Activated CD4-positive, alpha-beta T cell treated with anti-CD3 and anti-CD28 coated beads, Interleukin-2, amount 10 ng/mL, durations not matched to agents 24 days and 14 days (primary cell): ENCODE data around the gene ACSL1. TPM values are rescaled to one million over a fixed set of nuclear protein-coding genes. Genes with fewer than 3 reads are reported as not detected.

Experiments used
- DNase-seq: peaks from one replicate; pipeline ENCODE4 v3.0.0; 2022
- H3K27ac Mint-ChIP-seq: one replicate; pipeline ENCODE4 v1.8.0; 2022; ENCODE audit warnings: mild to moderate bottlenecking, mixed read lengths
- H3K27me3 Mint-ChIP-seq: one replicate; pipeline ENCODE4 v1.8.0; 2022; ENCODE audit warnings: mixed read lengths
- H3K36me3 Mint-ChIP-seq: one replicate; pipeline ENCODE4 v1.8.0; 2022; ENCODE audit warnings: low read depth, mild to moderate bottlenecking, mixed read lengths
- H3K4me1 Mint-ChIP-seq: one replicate; pipeline ENCODE4 v1.8.0; 2021; ENCODE audit warnings: mixed read lengths
- H3K4me3 Mint-ChIP-seq: one replicate; pipeline ENCODE4 v1.8.0; 2022; ENCODE audit warnings: mild to moderate bottlenecking, moderate library complexity, mixed read lengths
- H3K9me3 Mint-ChIP-seq: one replicate; pipeline ENCODE4 v1.8.0; 2021; ENCODE audit warnings: mixed read lengths
- intact Hi-C: fragments of 100-400 bp; cut with micrococcal nuclease; formaldehyde crosslinking; loops from one replicate; pipeline ENCODE4 v1.15.1; 2023
- total RNA-seq: library from RNA; stranded (reverse); gene quantifications from 2 replicates; pipeline ENCODE4 v1.2.3, GENCODE V29; 2022

The ACSL1 gene
- total RNA-seq, 1 donor from 2014 or later: 41.7 TPM

DNA sequence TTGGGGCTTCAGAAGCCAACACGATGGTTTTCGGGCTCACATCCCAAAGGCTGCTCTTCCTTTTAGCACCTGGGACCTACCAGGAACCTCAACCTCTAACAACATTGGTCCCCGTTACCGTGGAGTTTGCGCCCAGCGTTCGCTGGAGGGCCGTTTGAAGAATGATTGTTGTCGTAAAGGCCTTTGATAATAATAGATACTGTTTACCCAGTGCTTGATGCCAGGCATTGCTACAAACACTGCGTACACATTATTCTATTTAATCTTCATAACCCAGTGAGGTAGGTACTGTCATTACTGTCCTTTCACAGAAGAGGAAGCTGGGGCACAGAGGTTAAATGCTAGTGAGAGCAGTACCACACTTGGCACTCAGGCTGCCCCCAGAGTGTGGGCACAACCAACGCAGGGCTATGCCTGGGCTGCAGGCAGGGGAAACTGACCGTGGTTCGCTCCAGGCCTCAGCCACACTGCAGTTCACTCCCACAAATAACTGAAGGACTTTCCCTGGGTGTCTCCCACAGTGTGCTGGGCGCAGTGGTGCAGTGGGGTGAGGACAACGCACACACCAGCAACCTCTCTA lies 1.0 kb upstream of the ACSL1 start:
- DNase-seq: peak; percentile 63
- no peaks in the 10 kb centered on the region for H3K9me3 Mint-ChIP-seq
- H3K4me3 Mint-ChIP-seq: peak overlapping the region; percentile 94
- peaks cover 11% of the 10 kb centered on the region for H3K27me3 Mint-ChIP-seq
- H3K4me1 Mint-ChIP-seq: peaks cover 32% of the 10 kb centered on the region
- intact Hi-C loops: loop anchor here (1.0 to 10.0 kb wide), 10 partner anchors 25 to 1322 kb away; partner anchors contain the start of genes ANKRD37, CENPU, CFAP97 and ING2
- H3K27ac Mint-ChIP-seq: peak overlapping the region; percentile 97
- H3K36me3 Mint-ChIP-seq: peaks cover 10% of the 10 kb centered on the region

DNA sequence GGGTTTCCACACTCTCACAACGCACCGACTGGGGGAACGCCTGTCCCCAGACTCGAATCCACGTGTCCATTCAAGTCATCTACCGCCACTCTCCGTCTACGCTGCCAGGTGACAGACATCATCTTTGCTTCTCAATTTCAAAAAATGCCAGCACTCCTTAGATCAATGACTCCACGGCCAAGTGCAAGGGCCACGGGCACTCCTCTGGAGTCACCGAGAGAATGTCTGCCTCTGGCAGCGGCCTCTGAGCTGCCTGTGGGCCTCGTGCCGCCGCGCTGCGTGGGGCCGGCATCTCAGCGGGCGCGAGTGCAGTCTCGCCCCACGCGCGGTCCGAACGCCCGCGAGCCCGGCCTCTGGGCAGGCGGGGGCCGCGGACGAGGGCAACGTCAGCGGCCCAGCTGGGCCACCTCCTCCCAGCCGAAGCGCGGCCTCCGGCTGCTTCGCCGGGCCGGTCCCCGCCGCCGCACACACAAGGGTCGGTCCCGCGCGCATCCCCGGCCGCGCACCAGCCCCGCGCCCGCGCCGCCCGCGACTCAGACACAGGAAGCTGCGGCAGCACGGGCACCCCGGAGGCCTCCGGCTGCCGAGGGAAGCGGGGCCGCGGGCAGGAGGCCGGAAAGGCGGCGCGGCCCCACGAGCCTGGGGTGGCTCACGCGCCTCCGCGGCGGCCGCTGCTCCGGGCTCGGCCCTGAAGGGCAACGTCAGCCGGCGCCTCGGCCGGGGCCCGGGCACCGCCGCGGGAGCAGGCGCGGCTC lies 450 bp downstream of the ACSL1 start:
- Mint-ChIP-seq H3K36me3 (peaks cover 10% of the 10 kb centered on the region), H3K27ac (peak overlapping the region; percentile 90), H3K4me3 (peak overlapping the region; percentile 85), H3K4me1 (peaks cover 34% of the 10 kb centered on the region), H3K27me3 (peaks cover 7% of the 10 kb centered on the region), H3K9me3 (no peaks in the 10 kb centered on the region)
- peak; percentile 89 for DNase-seq
- intact Hi-C loops: loop anchor here (1.0 to 10.0 kb wide), 10 partner anchors 32 to 1321 kb away; partner anchors contain the start of genes ANKRD37, CASP3, CFAP97 and ING2

DNA sequence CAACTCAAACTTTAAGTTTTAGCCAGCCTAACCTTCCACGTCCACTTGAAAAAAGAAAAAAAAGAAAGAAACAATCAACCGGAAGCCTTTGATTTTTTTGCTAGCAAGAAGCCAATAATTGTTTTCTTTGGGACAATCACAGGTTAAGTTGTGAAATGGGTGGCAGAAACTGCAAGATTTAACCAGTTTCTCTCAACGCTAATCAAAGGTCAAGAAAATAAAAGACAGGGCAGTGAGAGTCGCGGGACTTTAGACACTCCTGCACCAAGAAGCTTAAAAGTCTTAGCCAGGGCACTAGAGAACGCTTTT lies 1.0 kb downstream of the ACSL1 start:
- H3K9me3 Mint-ChIP-seq: no peaks in the 10 kb centered on the region
- H3K27me3 Mint-ChIP-seq: peaks cover 4% of the 10 kb centered on the region
- H3K4me1 Mint-ChIP-seq: peaks cover 37% of the 10 kb centered on the region
- intact Hi-C loops: loop anchor here (1.0 to 10.0 kb wide), 11 partner anchors 31 to 1320 kb away; partner anchors contain the start of genes ANKRD37, CASP3, CFAP97 and ING2
- peak overlapping the region; percentile 90 for H3K27ac Mint-ChIP-seq
- DNase-seq: no peak
- peak overlapping the region; percentile 85 for H3K4me3 Mint-ChIP-seq
- peaks cover 10% of the 10 kb centered on the region for H3K36me3 Mint-ChIP-seq

DNA sequence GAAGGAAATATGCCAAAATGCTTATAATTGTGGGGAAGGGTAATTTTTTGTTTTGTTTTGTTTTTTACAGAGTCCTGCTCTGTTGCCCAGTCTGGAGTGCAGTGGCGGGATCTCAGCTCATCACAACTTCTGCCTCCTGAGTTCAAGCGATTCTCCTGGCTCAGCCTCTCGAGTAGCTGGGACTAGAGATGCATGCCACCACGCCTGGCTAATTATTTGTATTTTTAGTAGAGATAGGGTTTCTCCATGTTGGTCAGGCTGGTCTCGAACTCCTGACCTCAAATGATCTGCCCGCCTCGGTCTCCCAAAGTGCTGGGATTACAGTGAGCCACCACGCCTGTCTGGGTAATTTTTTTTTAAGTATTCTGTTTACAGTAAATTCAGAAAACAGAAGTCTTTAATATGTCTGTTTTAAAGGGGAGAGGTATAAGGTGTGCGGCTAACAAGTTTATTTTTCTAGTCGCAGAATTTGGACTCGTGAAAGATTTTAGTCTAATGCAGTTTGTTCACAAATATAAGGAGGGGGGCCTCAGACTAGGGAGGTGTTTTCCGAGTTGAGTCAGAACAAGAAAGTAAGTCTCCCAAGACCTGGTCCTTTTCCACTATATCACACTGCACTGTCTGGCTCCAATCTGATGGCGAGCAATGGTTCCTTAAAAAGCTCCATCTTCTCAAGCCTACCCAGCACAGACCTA lies 1.5 kb downstream of the ACSL1 start:
- H3K27me3 Mint-ChIP-seq: peaks cover 3% of the 10 kb centered on the region
- H3K36me3 Mint-ChIP-seq: peaks cover 10% of the 10 kb centered on the region
- H3K9me3 Mint-ChIP-seq: no peaks in the 10 kb centered on the region
- peak; percentile 70 for DNase-seq
- H3K4me3 Mint-ChIP-seq: peak overlapping the region; percentile 85
- peaks cover 41% of the 10 kb centered on the region for H3K4me1 Mint-ChIP-seq
- intact Hi-C loops: loop anchor here (2.0 to 10.0 kb wide), 7 partner anchors 77 to 1319 kb away; partner anchors contain the start of genes CASP3, ING2, IRF2 and PRIMPOL
- peak overlapping the region; percentile 90 for H3K27ac Mint-ChIP-seq

DNA sequence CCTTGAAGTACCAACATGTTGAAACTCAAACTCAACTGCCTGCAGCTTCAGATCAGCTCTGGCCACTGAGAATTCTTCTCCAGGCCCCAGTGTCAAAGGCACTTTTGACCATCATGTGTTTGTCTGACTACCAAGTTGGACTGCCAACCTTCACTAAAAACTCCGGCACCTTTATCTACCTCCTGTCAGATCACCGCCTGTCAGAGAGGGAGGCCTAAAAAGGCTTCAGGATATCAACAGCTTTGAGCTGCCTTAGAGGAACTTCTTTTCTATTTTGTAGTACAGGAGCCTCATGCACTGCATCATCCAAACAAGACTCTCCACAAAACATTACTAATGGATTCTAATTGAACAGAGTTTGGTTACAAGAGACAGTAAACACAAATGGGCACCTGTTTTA lies 2.8 kb downstream of the ACSL1 start:
- peaks cover 49% of the 10 kb centered on the region for H3K4me1 Mint-ChIP-seq
- peak overlapping the region; percentile 85 for H3K4me3 Mint-ChIP-seq
- DNase-seq: no peak
- H3K27me3 Mint-ChIP-seq: peaks cover 3% of the 10 kb centered on the region
- intact Hi-C loops: loop anchor here (5.0 to 10.0 kb wide), 5 partner anchors 76 to 1318 kb away; partner anchors contain the start of genes ING2, IRF2 and SLC25A4
- peaks cover 10% of the 10 kb centered on the region for H3K36me3 Mint-ChIP-seq
- no peak overlapping the region for H3K27ac Mint-ChIP-seq
- no peaks in the 10 kb centered on the region for H3K9me3 Mint-ChIP-seq

DNA sequence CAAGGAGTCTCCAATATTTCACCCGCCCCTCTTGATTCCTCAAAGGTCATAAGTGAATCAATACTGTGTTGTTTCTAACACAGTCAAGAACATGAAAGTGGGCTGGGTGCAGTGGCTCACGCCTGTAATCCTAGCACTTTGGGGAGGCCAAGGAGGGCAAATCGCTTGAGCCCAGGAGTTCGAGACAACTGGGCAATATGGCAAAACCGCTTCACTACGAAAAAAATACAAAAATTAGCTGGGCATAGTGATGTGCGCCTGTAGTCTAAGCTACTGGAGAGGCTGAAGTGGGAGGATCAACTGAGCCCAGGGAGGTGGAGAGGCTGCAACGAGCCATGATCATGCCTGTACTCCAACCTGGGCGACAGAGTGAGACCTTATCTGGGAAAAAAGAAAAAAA lies 3.4 kb downstream of the ACSL1 start:
- peak overlapping the region; percentile 26 for H3K4me3 Mint-ChIP-seq
- intact Hi-C loops: loop anchor here (5.0 to 10.0 kb wide), 5 partner anchors 75 to 1318 kb away; partner anchors contain the start of genes ING2, IRF2 and SLC25A4
- DNase-seq: no peak
- H3K36me3 Mint-ChIP-seq: peaks cover 10% of the 10 kb centered on the region
- peaks cover 53% of the 10 kb centered on the region for H3K4me1 Mint-ChIP-seq
- no peak overlapping the region for H3K27ac Mint-ChIP-seq
- no peaks in the 10 kb centered on the region for H3K27me3 Mint-ChIP-seq
- no peaks in the 10 kb centered on the region for H3K9me3 Mint-ChIP-seq

DNA sequence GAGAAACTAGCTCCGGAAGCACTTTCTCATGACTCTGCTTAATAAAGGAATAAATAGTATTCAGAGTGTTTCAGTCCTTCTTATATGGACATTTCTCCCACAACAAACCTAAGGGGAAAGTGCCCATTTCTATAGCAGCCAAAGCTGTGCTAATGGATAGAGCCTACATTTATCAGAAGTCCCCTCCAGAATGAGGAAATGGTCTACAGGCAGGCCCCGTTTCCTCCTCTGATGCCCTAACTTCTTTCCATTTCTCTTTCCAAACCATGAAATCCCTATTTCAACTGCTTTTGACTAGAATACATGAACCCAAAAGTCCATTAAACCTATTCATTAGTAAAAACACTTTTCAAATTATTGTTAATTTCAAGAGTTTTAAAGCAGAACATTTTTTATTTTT lies 4.5 kb downstream of the ACSL1 start:
- no peak for DNase-seq
- no peaks in the 10 kb centered on the region for H3K27me3 Mint-ChIP-seq
- peaks cover 56% of the 10 kb centered on the region for H3K4me1 Mint-ChIP-seq
- intact Hi-C loops: loop anchor here (5.0 to 10.0 kb wide), 5 partner anchors 74 to 1316 kb away; partner anchors contain the start of genes ING2, IRF2 and SLC25A4
- no peak overlapping the region for H3K27ac Mint-ChIP-seq
- no peaks in the 10 kb centered on the region for H3K9me3 Mint-ChIP-seq
- H3K36me3 Mint-ChIP-seq: peaks cover 8% of the 10 kb centered on the region
- H3K4me3 Mint-ChIP-seq: no peak overlapping the region

DNA sequence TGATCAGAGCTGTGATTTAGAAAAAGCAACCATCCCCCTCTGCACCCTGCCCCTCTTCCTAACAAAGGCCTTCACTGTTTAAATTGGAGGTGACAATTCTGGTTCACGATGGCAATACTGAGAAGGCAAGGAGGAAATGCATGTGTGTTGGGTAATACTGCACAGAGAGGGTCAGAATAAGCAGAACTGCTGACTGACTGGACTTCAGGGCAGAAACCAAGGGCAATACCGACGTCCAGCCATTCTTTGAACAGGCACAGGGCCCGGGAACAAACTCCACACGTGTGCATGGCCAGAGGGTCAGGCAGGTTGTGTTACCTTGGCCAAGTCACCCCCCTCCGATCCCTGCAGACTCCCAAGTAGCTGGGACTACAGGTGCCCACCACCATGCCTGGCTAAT lies 6.0 kb downstream of the ACSL1 start:
- Mint-ChIP-seq H3K27me3 (no peaks in the 10 kb centered on the region), H3K4me1 (peaks cover 64% of the 10 kb centered on the region), H3K9me3 (no peaks in the 10 kb centered on the region), H3K4me3 (no peak overlapping the region), H3K27ac (no peak overlapping the region), H3K36me3 (peaks cover 8% of the 10 kb centered on the region)
- intact Hi-C loops: loop anchor here (5.0 to 10.0 kb wide), 5 partner anchors 72 to 1315 kb away; partner anchors contain the start of genes ING2, IRF2 and SLC25A4
- no peak for DNase-seq

DNA sequence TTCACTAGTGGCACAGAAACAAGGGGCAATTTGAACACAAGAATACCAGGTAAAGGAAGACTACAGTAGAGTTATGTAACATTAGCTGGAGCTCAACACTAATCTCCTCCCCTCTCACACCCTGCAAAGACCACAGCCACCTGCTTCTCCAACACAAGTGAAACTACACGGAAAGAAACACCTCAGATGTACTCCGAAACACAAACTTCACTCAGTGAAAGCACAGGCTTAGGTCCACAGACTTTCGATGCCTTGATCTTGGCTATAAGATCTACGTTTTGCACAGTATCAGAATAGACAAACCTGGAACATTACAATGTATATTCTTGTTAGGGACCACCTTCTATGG lies 7.6 kb downstream of the ACSL1 start:
- no peak for DNase-seq
- Mint-ChIP-seq H3K4me1 (peaks cover 54% of the 10 kb centered on the region), H3K27me3 (no peaks in the 10 kb centered on the region), H3K9me3 (no peaks in the 10 kb centered on the region), H3K4me3 (no peak overlapping the region), H3K36me3 (peaks cover 10% of the 10 kb centered on the region), H3K27ac (no peak overlapping the region)
- intact Hi-C loops: no loop called here

DNA sequence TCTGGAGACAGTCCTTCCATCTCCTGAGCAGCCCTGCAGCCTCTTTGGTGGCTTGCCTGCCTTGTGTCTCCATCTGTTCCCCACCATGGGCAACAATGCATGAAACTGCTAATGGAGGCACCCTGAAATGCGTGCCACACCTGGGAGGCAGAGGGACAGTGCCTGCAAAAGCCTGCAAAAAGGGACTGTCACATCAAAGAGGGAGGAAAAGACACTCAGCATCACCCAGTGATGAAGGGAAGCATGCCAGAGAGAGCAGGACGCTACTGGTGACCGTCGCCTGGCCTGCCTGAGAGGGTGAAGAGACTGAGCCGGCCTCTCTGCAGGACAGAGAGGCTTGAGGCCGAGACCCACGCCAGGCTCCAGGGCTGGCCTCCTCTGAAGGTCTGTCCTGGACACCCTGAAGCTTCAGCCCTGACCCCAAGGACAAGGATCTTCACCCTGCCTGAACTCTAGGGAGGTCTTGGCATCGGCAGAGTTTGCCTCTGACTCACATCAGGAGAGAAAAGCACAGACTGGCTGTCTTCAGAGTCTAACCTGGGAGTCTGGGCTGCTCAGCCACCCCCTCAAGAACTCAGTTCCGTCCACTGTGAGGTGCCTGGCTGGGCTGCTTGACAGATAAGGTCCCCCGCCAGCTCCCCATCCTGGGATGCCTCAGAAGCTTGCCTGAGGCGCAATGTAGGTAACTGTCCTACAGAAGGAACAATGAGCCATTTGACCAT lies 8.1 kb downstream of the ACSL1 start:
- no peaks in the 10 kb centered on the region for H3K9me3 Mint-ChIP-seq
- peaks cover 53% of the 10 kb centered on the region for H3K4me1 Mint-ChIP-seq
- H3K27ac Mint-ChIP-seq: peak overlapping the region; percentile 8
- intact Hi-C loops: no loop called here
- H3K27me3 Mint-ChIP-seq: no peaks in the 10 kb centered on the region
- H3K4me3 Mint-ChIP-seq: no peak overlapping the region
- peaks cover 11% of the 10 kb centered on the region for H3K36me3 Mint-ChIP-seq
- no peak for DNase-seq

DNA sequence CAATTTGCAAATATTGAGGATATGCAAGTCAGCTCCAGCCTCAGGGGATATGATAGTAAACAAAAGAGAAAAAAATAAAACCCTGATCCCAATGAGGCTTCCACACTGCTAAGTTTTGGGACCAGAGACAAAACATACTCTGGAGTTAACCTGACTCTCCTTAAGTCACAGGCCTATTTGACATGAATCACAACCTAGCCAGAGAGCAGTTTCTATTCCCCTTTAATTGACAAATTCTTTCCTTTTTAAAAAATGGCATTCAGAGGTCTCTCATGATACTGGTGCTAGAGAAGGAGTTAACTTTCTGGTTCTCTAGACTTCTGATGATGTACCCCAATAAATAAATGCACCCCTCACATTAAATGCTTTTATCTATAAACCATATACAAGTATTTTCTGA lies 8.8 kb downstream of the ACSL1 start:
- no peak for DNase-seq
- peaks cover 7% of the 10 kb centered on the region for H3K36me3 Mint-ChIP-seq
- H3K27ac Mint-ChIP-seq: peak overlapping the region; percentile 8
- H3K27me3 Mint-ChIP-seq: no peaks in the 10 kb centered on the region
- no peaks in the 10 kb centered on the region for H3K9me3 Mint-ChIP-seq
- peaks cover 51% of the 10 kb centered on the region for H3K4me1 Mint-ChIP-seq
- no peak overlapping the region for H3K4me3 Mint-ChIP-seq
- intact Hi-C loops: no loop called here

DNA sequence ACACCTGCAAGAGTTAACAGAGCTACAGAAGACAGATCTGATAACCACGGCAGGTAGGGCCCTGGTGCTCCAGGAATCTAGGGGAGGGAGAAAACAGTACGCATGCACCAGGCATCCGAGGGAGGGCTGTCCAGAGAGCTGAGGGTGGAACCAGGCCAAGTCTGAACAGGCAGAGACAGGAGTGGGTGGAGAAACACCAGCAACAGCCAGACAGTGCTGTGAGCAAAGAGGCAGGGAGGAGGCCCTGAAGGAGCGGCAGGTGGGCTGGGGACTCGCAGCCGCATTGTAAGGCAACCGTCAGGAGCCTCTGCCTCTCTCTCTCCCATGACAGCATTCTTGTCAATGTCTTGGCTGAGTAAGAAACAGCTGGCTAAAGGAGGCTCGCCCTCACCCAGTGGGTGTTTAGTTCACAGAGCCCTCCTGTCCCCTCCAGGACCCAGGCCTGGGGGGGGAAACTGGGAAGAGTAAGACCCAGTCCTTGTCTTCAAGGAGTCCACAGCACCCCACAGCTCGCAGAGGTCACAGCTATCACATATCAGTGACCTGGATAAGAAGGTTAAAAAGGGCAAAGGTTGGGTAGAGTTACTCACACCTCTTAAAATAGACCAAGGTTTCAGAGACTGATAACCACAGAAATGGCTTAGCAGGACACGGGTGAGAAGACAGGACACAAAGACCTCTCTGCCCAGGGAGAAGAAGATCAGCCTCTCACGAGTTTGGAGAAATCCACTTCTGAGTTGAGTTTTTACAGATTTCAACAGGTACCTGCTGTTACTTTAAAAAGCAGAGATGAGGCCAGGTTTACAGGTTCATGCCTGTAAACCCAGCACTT lies 10.5 kb downstream of the ACSL1 start:
- peaks cover 59% of the 10 kb centered on the region for H3K4me1 Mint-ChIP-seq
- intact Hi-C loops: no loop called here
- no peaks in the 10 kb centered on the region for H3K9me3 Mint-ChIP-seq
- H3K27me3 Mint-ChIP-seq: no peaks in the 10 kb centered on the region
- peaks cover 9% of the 10 kb centered on the region for H3K36me3 Mint-ChIP-seq
- DNase-seq: no peak
- H3K4me3 Mint-ChIP-seq: no peak overlapping the region
- H3K27ac Mint-ChIP-seq: no peak overlapping the region

DNA sequence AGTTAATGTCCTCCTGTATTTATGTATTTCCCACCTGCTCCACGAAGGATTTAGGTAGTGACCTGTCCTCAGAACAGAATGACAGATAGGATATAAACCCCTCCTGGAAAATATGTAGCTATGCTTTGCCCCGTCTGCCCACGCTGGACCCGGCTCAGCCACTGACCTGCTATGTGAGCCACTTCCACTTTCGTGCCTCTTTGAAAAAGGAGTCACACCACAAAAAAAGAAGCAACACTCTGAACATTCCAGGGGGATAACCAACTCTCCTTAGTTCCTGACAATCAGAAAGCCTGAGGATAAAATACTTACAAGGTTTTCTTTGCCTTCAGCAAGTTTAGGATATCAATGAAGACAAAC lies 11.1 kb downstream of the ACSL1 start:
- Mint-ChIP-seq H3K27ac (no peak overlapping the region), H3K27me3 (no peaks in the 10 kb centered on the region), H3K9me3 (no peaks in the 10 kb centered on the region), H3K4me3 (no peak overlapping the region), H3K4me1 (peaks cover 57% of the 10 kb centered on the region), H3K36me3 (peaks cover 9% of the 10 kb centered on the region)
- intact Hi-C loops: no loop called here
- DNase-seq: no peak
